Measurements from ENCODE around the gene TMUB1. TPM values are rescaled to one million over a fixed set of nuclear protein-coding genes. Genes with fewer than 3 reads are reported as not detected.

The TMUB1 gene
- polyA plus RNA-seq, 1 donor from 2014 or later: 72.6 TPM

- Mint-ChIP-seq H3K27me3 (no peaks in the 10 kb centered on the region), H3K9me3 (no peaks in the 10 kb centered on the region), H3K4me1 (peaks cover 10 to 25% (median 22%) of the 10 kb centered on the region in 3 donors), H3K4me3 (peak overlapping the region; percentile 85 to 95 (median 90)), H3K27ac (peak overlapping the region in 2 of 3 donors; percentile 61 to 87), H3K36me3 (no peaks in the 10 kb centered on the region)
These were observed 4.1 kb upstream of the TMUB1 start for GRCh38 chr7:151087245-151088018.

DNA sequence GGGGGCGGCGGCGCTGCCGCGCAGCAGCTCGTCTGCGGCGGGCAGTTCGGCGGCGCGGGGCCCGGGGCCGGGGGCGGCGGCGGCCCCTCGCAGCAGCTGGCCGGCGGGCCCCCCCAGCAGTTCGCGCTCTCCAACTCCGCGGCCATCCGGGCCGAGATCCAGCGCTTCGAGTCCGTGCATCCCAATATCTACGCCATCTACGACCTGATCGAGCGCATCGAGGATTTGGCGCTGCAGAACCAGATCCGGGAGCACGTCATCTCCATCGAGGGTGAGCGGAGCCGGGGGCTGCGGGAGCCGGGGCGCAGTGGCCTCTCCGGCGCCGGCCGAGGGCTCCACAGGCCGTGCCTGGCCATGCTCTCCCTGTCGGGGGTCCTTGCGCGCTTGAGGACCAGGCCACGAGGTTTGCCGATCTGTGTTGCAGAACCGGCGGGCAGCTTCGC is 3.5 kb upstream of the TMUB1 start:
- Mint-ChIP-seq H3K36me3 (no peaks in the 10 kb centered on the region), H3K9me3 (no peaks in the 10 kb centered on the region), H3K27ac (peak overlapping the region in 2 of 3 donors; percentile 35 to 86), H3K4me3 (peak overlapping the region; percentile 84 to 95 (median 90)), H3K27me3 (no peaks in the 10 kb centered on the region), H3K4me1 (peaks cover 10 to 25% (median 24%) of the 10 kb centered on the region in 3 donors)

GRCh38 chr7:151085691-151086620 is 2.7 kb upstream of the TMUB1 start, which contains the start of gene AGAP3:
Gene AGAP3 (plus strand): TSS chr7:151086475. CDS start chr7:151086742, 267 bp downstream.
- Mint-ChIP-seq H3K4me1 (peaks cover 10 to 23% (median 22%) of the 10 kb centered on the region in 3 donors), H3K9me3 (no peaks in the 10 kb centered on the region), H3K36me3 (no peaks in the 10 kb centered on the region), H3K4me3 (peak within 1 kb of the TSS; percentile 88 to 95 (median 90)), H3K27ac (peak within 1 kb of the TSS; percentile 65 to 98 (median 90)), H3K27me3 (no peaks in the 10 kb centered on the region)

DNA sequence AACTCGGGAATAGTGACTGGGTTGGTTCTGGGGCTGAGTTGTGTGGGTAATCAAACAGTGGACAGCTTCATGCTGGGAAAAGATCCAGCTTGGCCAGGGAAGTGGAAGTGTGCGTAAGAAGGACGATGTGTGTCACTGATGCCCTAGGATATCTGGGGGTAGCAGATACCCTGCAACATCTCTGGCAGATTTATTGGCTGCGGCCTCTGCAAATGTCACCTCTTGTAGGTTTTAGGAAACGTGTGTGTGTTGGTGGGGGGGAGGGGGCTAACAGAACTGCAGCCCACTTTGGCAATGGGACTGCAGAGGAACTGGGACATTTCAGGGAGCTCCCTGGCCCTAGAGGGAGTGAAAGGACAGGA is 2.0 kb upstream of the TMUB1 start:
- Mint-ChIP-seq H3K36me3 (no peaks in the 10 kb centered on the region), H3K4me1 (peaks cover 10 to 23% (median 22%) of the 10 kb centered on the region in 3 donors), H3K9me3 (no peaks in the 10 kb centered on the region), H3K4me3 (peak overlapping the region; percentile 75 to 94 (median 86)), H3K27me3 (no peaks in the 10 kb centered on the region), H3K27ac (peak overlapping the region; percentile 65 to 98 (median 90))

DNA sequence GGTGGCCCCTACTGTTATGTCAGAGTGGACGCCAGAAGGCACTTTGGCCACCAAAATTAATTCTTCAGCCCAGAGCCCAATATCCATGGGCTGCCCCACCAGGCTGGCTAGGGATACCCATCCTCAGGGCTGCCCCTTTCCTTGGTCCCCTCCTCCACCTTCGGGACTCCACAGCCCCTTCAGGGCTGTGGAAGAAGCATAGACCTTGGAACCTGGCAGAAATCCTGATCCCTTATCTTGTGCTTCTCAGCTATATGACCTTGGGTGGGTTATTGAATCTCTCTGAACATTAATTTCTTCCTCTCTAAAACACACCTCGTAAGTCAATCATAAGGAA is 499 bp upstream of the TMUB1 start:
- Mint-ChIP-seq H3K27ac (peak overlapping the region; percentile 88 to 98 (median 88)), H3K27me3 (no peaks in the 10 kb centered on the region), H3K4me3 (peak overlapping the region; percentile 84 to 97 (median 92)), H3K36me3 (no peaks in the 10 kb centered on the region), H3K9me3 (no peaks in the 10 kb centered on the region), H3K4me1 (peaks cover 10 to 27% (median 24%) of the 10 kb centered on the region in 3 donors)

- no peaks in the 10 kb centered on the region for H3K36me3 Mint-ChIP-seq
- H3K27me3 Mint-ChIP-seq: no peaks in the 10 kb centered on the region
- H3K9me3 Mint-ChIP-seq: no peaks in the 10 kb centered on the region
- peak overlapping the region; percentile 88 to 98 (median 94) for H3K27ac Mint-ChIP-seq
- H3K4me3 Mint-ChIP-seq: peak overlapping the region; percentile 88 to 97 (median 95)
- H3K4me1 Mint-ChIP-seq: peaks cover 17 to 31% (median 26%) of the 10 kb centered on the region in 3 donors
These were observed 887 bp downstream of the TMUB1 start for GRCh38 chr7:151082141-151083070.

DNA sequence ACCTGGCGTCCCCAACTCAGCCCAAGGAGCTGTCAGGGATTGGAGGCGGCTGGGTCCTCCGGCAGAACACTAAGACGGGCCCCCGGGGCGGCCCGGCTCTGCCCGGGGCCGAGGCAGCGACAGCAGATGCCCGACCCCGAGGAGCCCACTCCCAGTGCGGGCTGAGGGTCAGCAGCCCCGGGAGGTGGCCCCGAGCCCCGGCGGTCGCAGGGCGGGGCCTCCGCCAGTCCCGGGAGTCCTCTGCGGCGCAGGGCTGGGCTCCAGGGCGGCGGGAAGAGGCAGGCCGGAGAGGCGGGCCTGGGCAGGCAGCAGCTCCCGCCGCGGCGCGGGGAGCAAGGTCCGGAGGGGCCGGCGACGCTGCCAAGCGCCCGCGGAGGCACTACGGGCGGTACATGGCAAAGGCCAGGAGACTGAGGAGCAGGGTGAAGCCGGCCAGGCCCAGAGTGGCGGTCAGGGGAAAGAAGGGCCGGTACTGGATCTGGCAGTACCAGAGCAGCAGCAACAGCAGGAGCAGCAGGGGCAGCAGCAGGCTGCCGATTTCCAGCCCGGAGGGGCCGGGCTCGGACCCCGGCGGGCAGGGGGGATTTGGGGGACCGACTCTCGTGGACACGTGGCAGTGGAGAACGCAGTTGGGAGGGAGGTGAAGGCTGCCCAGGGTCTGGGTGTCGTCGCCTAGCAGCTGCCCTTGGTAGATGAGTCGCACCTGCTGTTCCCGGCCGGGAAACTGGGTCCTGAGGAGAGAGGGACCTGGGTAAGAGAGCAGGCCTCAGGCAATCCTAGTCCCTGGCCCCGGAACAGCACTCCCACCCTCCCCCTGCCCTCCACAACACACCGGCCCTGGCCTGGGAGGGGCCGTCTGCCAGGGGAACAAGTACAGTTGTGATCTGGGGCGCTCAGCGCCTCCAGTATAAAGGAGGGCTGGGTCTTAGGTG is 1.9 kb downstream of the TMUB1 start:
- no peaks in the 10 kb centered on the region for H3K27me3 Mint-ChIP-seq
- peak overlapping the region; percentile 85 to 96 (median 89) for H3K4me3 Mint-ChIP-seq
- peak overlapping the region in 2 of 3 donors; percentile 46 to 88 for H3K27ac Mint-ChIP-seq
- no peaks in the 10 kb centered on the region for H3K36me3 Mint-ChIP-seq
- H3K4me1 Mint-ChIP-seq: peaks cover 17 to 31% (median 26%) of the 10 kb centered on the region in 3 donors
- no peaks in the 10 kb centered on the region for H3K9me3 Mint-ChIP-seq

GRCh38 chr7:151080522-151081169 is 2.6 kb downstream of the TMUB1 start, which contains the start of gene FASTK:
Gene FASTK (minus strand): TSS chr7:151080809. CDS start chr7:151080766, 43 bp downstream.
- Mint-ChIP-seq H3K36me3 (no peaks in the 10 kb centered on the region), H3K4me1 (peaks cover 17 to 28% (median 26%) of the 10 kb centered on the region in 3 donors), H3K27ac (peak within 1 kb of the TSS; percentile 62 to 85 (median 84)), H3K4me3 (peak within 1 kb of the TSS; percentile 86 to 96 (median 94)), H3K9me3 (no peaks in the 10 kb centered on the region), H3K27me3 (no peaks in the 10 kb centered on the region)

DNA sequence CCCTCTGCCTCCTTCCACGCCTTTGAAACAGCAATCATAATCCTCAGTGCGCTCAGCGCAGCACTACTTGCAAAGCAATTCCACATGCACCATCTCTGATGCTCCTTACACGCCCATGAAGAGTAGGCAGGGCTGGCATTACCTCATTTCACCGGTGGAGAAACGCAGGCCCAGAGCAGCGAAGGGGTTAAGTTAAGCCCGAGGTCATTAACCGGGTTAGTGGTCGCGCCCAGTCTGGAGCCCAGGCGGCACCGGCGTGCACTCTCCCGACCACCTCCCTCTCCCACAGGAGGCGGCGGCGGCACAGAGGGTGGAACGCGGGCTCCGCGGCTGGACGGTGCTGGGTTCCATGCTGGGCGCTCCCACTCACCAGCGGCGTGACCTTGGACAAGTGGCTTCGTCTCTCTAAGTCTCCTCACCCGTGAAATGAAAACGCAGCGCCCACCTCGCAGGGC is 3.2 kb downstream of the TMUB1 start:
- Mint-ChIP-seq H3K4me3 (peak overlapping the region; percentile 86 to 95 (median 92)), H3K9me3 (no peaks in the 10 kb centered on the region), H3K27me3 (no peaks in the 10 kb centered on the region), H3K4me1 (peaks cover 15 to 24% (median 23%) of the 10 kb centered on the region in 3 donors), H3K36me3 (peaks cover 2% of the 10 kb centered on the region), H3K27ac (peak overlapping the region; percentile 62 to 85 (median 84))

DNA sequence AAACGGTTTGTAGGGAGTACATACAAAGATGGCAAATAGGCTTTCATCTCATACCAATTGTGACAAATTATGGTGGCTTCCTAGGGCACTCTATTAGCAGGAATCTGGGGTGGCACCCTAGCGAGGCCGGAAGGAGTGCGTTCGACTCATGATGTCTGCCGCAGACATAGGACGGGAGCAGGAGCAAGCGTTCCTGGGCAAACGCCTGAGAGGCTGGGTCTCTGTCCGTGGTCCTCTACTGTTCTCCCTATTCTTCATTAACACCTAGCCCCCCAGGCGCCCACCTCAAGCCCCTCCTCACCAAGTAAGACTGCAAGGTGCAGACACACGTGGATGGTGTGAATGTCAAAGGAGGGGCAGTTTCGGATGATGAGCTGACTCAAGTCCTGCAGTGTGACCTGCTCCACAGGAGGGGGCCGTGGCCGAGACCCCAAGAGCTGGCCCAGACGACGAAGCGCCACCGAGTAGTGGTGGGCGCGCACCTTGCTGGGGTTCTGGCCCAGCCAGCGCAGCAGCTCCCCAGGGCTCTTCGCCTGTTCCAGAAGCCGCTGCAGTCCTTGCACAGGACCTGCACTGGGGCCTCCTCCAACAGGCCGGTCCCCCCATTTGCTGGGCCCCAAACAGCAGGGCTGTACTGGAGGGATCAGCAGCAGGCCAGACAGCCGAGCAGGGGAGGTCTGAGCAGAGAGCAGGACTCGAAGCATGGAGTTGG is 3.9 kb downstream of the TMUB1 start:
- H3K36me3 Mint-ChIP-seq: peaks cover 2% of the 10 kb centered on the region
- peak overlapping the region; percentile 86 to 95 (median 92) for H3K4me3 Mint-ChIP-seq
- peak overlapping the region; percentile 67 to 86 (median 85) for H3K27ac Mint-ChIP-seq
- H3K4me1 Mint-ChIP-seq: peaks cover 11 to 20% (median 20%) of the 10 kb centered on the region in 3 donors
- no peaks in the 10 kb centered on the region for H3K9me3 Mint-ChIP-seq
- no peaks in the 10 kb centered on the region for H3K27me3 Mint-ChIP-seq

GRCh38 chr7:151078233-151079040 is 4.9 kb downstream of the TMUB1 start:
- no peaks in the 10 kb centered on the region for H3K9me3 Mint-ChIP-seq
- peak overlapping the region; percentile 32 to 86 (median 58) for H3K27ac Mint-ChIP-seq
- peak overlapping the region; percentile 55 to 92 (median 86) for H3K4me3 Mint-ChIP-seq
- peaks cover 3% of the 10 kb centered on the region for H3K36me3 Mint-ChIP-seq
- no peaks in the 10 kb centered on the region for H3K27me3 Mint-ChIP-seq
- peaks cover 7 to 20% (median 17%) of the 10 kb centered on the region in 3 donors for H3K4me1 Mint-ChIP-seq
